Measurements from ENCODE around the gene GABBR2. TPM values are rescaled to one million over a fixed set of nuclear protein-coding genes. Genes with fewer than 3 reads are reported as not detected.

The GABBR2 gene
- total RNA-seq, 1 donor from 2014 or later: 0.68 TPM

DNA sequence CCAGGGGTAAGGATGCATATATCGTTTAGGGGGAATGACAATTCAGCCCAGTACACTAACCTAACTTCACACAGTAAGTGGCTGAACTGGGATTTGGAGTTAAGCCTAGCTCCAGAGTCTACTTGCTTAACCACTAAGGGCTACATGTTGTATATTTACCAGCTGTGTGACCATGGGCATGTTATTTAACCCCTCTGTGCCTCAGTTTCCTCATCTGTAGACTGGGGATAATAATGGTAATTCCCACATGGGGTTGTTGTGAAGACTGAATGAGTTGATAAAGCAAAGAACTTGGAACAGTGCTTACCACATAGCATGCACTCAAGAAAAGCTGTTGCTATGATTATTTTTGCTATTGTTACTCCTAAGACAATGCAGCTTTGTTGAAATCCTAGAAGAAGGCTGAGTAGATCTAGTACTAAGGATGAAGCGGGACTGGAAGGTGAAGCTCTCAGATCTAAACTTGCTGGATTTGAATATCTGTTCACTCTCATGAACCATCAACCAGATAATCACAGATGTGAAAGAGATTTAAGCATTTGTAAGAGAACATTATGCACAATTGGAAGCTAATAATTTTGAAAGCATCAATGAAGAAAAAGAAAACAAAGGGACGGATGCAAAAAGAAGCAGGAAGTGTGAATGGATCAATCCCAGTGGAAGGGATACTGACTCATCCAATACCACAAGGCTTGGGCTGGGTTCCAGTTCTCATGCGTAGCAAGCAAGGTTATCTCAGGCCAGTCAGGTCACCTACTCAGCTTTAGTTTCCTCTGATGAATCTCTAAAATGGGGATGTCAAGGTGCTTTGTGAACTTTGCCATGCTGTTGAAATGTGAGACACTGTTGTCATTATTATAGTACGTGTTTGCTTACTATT, 374.8 kb downstream of the GABBR2 start:
- peak; percentile 96 for DNase-seq

DNA sequence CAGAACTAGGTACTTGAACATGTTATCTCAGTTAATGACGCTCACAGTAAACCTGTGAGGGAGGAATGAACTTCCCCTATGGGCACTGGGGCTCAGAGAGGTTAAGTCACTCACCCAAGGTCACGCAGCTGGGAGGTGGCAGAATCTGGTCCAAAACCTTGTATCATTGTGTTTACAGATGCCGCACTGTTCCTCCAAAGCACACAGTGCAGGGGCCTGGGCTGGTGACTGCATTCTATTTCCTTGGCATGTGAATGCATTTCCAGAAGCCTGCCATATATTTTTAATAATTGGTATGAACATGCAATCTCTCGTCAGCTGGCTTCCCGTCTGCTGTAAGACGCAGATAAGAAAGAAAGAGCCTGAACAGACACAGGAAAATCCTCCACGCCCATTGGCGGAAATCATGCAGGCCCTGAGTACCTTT, 376.3 kb downstream of the GABBR2 start:
- DNase-seq: peak; percentile 74

DNA sequence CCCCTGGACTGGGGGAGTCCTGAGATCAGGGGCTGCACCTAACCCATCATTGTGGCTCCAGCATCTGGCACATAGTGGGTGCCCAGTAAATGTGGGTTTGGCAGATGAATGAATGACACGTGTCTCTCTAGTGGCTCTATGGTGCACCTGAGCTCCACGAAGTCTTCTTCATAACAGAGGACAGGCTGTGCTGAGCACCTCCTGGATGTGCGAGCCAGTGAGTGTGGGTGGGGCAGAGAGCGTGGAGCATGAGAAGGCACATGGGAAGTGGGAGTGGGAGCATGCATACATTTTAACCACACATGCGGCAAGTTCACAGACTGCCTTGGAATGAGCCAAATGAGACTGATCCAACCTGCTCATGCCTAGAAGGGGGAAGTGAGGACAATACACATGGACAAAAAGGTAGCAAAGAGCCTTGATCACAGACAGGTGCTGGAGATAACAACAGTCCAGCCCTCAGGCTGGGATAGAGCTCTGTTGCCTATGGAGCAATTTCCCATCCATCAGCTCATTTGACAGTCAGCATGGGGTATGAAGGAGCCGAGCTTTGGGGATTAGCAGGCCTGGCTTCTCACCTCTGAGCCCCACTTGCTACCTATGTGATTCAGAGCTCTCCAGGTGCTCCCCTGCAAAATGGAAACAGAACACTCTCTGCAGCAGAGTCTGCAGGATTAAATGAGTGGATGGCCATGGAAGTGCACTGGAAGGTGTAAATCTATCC, 377.0 kb downstream of the GABBR2 start:
- DNase-seq: no peak

DNA sequence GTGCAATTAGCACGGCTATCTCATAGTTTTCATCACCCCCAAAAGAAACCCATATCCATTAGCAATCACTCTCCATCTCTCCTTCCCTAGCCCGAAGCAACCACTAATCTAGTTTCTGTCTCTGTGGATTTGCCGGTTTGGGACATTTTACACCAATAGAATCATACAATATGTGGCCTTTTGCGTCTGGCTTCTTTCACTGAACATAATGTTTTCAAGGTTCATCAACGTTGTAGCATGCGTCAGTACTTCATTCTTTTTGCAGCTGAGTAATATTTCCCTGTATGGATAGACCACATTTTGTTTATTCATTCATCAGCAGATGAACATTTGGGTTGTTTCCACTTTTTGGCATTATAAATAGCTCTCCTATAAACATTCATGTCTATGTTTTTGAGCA, 377.9 kb downstream of the GABBR2 start:
- peak; percentile 44 for DNase-seq

DNA sequence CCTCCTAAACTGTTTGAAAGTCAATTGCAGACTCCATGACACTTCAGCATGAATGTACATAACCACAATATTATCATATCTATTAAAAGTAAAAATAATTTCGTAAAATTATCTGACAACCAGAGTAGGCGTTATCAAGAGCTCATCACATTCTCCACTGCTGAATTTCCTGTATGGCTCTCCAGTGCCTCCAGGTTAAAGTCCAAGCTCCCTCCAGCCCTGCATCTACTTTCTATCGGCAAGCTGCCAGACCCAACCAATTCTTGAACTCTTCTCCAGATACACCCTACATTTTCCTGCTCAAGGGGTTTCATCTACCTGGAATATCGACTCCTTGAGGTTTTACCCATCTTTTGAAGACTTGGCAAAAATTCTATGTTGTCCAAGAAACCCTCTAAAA, 378.8 kb downstream of the GABBR2 start:
- DNase-seq: no peak

DNA sequence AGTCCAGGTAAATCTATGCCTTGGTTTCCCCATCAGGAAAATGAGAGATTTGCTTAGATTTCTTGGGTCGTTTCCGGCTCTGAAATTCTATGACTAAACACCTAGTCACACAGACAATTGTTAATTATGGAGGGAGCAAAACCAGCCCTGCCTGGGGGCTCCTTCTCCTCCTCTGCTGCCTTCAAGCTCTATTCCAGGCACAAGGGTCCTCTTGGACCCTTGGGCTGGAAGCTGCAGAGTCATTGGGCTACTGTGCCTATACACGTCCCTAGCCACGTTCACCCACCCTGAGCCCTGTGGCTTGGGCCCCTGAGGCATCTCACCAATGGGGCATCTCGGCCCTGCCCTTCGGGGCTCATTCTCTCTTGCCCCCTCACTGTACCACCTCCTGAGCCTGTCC, 379.5 kb downstream of the GABBR2 start:
- DNase-seq: no peak

DNA sequence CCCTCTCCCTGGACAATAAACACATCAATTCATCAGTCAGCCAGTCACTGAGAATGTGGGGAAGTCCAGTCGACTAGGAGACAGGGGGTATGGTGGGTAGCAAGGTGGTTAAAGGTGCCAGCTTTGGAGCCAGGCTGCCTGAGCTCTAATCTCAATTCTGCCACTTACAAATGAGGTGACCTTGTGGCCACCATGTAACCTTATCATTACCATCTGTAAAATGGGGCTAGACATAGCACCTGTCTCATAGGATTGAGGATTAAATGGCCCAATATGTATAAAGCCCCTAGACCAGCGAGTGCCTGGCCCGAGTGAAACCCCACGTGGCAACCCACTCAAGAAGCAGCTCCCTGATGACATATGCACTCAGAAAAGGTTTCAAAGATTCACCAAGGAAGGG, 380.0 kb downstream of the GABBR2 start:
- DNase-seq: no peak

DNA sequence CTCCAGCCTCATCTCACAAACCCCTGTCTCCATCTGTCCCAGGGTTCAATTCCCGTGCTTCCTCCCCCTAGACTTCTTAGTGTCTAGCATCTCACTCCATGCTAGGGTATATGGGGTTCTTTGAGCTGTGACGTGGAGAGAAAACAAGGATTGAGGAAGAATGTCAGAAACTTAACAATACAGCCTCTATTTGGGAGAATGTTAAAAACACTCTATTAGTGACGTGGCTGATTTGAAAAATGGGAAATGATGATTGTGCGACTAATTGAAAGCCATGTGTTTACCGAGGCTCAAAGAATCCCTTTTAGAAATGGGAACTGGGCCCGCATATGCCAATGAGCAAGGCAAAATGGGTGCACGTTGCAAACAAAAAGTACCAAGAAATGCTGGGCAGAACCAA, 380.6 kb downstream of the GABBR2 start:
- no peak for DNase-seq

DNA sequence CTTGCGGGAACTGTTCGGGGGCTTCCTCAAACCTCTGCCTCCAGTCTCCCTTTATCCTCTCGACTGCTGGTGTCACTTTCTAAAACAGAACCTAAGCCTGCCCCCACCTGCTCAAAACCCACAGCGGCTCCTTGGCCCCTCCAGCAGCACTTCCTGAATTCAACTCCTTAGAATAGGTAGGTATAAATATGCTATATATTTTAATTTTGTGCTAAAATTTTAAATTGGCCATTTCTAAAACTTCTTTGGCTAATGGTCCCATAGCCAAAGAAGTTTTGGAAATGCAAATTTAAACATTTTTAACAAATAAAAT, 381.5 kb downstream of the GABBR2 start:
- no peak for DNase-seq

DNA sequence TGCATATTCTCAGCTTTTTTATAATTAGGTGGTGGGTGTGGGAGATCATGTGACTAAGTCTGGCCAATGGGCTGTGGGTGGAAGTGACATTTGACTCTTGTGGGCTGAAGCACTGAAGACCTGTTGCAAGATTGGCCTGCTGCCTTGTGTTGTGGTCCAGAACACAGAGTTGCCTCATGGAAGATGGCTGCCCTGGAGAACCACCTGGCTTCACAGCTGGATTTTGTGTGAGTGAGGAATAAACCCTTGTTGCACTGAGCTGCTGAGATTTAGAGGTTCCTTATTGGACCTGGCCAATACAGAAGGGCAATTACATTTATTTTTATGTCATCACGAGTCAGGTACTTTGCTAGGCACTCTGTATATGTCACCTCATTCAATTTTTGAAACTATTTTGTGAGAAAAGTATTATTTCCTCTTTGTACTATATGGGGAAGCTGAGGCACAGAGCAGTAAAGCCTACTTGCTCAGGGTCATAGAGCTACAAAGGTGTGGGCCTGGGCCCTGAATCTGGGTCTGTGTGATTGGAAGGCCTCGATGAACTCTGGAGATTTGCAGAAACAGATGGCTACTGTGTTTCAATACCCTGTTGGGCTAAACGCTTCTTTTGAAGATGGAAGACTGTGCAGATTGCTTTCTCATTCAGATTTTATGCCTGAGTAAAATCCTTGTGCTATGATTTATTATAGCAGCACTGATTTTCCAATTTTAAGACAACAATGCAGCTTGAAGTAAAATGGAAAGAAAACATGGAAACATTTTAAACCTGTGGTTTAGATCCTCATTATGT, 382.1 kb downstream of the GABBR2 start:
- no peak for DNase-seq

DNA sequence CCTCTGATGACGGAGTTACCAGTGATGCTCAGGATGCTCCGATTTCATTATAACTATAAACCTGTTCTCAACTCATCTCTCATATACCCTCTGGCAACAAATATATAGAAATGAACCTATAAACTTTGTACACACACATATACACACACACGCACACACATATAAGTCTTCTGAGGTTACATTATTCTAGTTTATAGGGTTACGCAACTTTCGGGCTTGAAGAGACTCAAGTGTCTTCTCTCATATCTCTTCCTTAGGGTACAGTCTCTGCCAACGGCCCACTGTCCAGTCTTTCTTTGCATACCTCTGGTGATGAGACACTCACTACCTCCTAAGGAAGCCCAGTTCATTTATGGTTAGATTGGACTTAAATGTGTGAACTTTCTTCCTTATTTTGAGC, 383.9 kb downstream of the GABBR2 start:
- no peak for DNase-seq

DNA sequence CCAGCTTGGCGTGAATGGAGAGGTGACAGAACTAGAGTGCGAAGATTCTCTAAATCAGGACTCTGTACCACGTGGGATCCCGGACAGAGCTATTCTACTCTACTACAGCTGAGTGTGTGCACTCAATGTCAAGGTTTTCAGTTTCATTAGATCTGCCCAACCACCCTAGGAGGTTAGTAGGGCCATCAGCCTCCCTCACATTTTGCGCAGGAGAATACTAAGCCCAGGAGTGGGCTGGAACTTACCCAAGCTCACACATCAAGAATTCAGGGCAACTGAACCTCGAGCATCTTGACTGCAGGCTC, 385.0 kb downstream of the GABBR2 start:
- no peak for DNase-seq

DNA sequence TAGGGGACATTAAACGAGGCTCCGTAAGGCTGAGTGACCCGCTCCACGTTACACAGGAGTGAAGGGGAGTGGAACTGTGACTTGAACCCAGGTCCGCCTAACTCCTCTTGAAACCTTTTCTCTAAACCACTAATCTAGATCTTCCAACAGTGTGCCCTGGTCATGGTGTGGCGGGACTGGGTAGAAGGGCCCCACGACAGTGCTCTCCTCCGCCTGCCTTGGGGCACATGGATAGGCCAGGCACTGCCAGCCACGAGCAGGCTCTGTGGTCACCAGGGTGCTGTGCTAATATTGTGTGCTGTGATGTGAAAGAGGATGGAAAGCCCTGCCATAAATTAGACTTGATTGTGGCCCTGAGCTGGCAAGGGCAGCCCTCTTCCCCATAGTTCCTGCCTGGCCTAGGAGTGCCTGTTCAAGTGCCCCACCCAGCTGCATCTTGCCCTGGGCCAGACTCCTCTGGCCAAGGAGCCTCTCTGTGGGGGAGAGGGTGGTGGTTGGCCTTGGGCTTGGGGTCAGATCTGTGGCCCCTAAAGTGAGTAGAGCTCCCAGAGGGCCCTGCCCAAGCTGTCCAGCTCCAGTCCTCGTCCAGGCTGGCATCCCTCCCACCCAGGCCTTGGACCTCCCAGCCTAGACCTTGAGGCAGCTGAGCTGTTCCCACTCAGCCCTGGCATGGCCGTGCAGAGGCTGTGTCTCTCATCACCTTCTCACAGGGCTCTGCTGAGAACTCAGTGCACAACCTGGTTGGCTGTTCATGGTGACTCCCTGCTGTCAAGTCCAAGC, 385.5 kb downstream of the GABBR2 start:
- DNase-seq: no peak

DNA sequence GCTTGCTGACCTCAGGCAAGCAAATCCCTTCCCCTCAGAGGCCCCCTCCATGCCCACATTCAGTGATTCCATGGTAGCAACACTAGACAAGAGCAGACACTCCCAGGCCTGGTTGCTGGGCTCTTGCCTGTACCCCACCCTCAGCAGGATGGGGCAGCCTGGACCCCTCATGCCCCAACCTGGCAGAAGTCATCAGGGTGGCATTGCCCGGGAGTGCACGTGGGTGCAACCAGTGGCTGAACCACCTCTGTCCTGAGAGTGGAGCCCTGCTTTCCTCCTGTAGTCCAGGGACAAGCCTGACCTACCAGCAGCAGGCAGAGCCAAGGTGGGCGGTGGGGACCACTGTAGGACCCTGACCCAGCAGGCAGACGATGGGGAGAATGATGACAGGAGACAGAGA, 387.5 kb downstream of the GABBR2 start:
- DNase-seq: no peak

DNA sequence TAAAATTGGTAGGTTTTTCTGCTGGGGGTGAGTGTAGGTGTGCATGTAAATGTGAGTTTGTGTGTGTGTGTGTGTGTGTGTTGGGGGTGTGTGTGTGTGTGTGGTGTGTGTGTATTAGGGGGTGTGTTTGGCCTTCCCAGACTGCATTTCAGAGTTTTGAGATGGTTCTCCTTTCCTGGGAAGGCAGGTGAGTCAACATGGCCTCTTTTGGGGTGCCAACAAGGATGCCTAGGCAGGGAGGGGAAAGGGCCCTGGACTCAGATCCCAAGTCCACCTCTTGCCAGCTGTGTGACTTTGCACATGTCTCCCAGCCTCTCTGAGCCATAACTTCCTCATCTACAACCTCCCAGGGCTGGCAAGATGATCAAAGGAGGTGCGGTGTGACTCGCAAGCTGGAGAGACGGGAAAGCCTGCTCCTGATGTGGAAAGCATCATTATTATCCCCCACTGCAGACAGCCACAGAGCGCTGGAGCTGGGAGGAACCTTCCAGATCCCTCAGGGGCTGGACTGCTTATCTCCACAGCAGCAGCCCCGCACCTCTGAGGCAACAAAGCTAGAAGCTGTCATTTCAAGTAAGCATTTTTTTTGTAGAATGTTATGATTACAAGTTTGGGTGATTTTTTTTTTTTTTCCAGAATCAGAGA, 389.8 kb downstream of the GABBR2 start:
- DNase-seq: no peak

DNA sequence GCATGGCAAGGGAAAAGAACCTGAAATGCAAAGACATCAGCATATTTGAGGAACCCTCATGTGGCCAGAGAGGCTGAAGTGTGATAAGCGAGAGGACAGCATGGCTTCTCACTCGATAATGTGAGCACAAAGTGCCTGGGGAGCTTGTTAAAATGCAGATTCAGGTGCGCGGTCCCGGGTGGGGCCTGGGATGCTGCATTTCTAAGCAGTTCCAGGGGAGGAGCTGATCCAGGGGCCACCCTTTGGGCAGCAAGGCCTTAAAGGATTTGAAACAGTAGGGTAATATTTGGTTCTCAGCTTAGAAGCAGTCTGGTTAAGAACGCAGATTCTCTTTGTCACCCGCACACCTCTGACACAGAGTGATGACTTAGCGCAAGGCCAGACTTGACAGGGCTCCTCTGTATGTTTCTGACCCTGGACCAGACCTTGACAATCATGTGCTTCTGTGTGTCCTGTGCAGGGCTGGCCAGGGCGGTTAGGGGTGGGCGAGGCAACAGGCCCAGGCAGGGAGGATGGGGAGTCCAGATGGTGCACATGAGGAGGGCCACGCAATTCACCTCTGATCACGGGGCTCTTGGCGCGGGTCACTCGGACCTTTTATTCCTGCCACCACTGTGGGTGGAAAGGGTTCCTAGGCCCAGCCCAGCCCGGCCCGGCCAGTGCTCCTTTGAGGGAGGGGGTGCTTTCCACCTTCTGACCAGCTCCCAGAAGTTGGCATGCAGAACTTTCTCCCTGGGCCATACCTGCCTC, 390.5 kb downstream of the GABBR2 start:
- no peak for DNase-seq

DNA sequence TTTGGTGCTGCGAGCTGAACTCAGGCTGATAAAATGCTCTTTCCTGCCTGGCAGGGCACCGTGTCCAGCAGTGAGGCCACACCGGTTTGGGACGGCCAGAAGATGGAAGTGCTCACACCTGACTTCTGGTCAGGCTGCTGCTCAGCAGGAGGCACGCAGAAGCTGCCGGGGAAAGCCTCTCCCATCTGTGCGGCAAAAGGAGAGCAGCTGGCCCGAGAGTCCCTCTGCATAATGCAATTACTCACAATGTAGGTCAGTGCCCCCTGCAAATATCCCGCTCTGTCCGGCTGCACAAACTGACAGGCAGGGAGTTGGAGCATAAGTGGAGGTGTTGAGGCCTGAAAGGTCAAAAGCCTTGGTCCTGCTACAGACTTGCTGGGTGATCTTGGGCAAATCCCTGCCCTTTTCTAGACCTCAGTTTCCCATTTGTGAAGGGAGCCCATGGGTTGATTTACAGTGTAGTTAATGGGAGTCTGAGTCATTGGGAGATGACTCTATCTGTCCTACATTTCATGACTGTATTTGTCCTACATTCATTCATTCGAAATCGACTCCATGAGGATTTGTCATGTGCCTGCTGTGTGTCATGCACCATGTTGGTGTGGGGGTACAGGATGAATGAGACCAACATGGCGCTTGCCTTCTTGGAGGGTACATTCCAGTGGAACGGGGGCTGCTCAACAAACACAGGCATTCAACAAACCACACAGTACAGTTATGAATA, 391.4 kb downstream of the GABBR2 start:
- peak; percentile 50 for DNase-seq

DNA sequence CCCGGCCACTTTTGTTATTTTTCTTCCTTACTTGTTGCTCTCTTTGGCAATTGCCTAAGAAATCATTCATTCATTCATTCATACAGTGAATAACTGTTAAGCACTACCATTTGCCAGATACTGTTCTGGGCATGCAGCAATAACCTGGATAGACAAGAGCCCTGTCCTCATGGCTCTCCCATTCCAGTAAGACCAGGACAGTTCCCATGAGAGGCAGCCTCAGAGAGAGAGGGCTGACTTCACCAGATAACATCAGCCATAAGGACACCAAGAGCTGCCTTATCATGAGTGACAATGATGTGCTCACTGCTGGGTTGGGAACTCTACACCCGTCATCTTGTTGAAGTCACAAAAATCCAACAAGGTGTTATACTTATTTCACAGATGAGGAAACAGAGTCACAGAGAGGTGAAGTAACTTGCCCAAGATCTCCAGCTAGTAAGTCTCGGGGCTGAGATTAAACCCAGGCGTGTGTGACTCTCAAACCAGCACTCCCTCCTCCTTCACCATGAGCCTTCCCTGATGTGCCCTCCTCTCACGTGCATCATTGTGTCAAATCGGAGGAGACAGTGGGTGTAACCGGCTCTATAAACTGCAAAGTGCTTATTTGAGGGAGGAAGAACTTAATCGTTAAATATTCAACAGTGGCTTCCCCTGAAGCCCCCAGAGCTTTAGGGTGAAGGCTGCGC, 392.1 kb downstream of the GABBR2 start:
- no peak for DNase-seq

DNA sequence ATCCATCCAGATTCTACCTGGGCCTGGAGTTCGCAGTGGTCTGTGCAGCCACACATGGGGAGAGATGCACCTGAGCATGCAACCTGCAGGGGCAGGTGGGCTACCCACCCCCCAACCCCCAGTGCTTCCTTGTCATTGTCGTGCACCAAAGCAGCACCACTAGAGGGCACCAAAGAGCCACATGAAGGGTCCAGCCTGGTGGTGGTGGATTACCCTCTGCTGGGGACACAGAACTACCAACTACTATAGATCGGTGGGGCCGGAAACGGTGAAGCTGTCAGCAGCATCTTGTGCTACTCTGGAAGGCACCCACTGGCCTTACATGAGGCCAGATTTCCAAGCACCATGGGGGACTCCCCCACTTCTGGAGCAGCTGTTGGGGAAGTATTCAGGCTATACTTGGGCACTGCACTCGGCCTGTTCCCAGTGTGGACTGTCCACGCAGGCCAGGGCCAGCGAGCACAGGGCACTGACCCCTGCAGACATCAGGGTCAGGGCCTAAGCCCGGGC, 393.1 kb downstream of the GABBR2 start:
- DNase-seq: peak; percentile 92

DNA sequence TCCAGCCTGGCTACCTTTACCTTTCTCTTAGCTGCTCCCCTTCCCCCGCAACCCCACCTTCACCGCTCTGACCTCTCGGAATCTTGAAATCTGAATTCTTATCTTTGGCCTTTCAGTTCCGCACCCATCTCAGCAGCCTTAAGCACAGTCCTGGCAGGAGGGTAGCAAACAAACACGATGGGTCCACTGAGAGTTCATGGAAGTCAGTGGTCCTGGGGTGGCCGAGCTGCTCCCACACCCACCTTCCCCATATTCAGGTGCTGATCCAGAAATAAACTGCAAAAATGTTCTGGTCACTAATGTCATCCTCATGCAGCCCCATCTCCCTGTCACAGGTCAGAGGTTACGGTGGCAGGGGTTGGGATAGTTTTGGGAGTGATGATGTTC, 393.7 kb downstream of the GABBR2 start:
- DNase-seq: no peak
